Esophagus squamous epithelium (tissue), 5 donors: ENCODE data around the gene SIRPB1. TPM values are rescaled to one million over a fixed set of nuclear protein-coding genes. Genes with fewer than 3 reads are reported as not detected.

ENCODE experiments used
- DNase-seq: peaks from one replicate; lab custom pipeline; 2025; lab: John Stamatoyannopoulos, UW
- H3K27ac ChIP-seq, 4 donors: fragments of 200-600 bp; sonication (generic); one replicate each; pipeline ENCODE4 v1.5.1; 2016 to 2019; ENCODE audit warnings: mild to moderate bottlenecking in 1 of 4
- H3K27me3 ChIP-seq, 4 donors: fragments of 200-600 bp; sonication (generic); 1 replicate in 3 of 4; 2 replicates in 1 of 4; pipeline versions ENCODE4 v1.5.1 to v1.6.0; 2017 to 2021; ENCODE audit warnings: antibody characterized with exemption in 1 of 4
- H3K36me3 ChIP-seq, 3 donors: fragments of 200-600 bp; sonication (generic); one replicate each; pipeline ENCODE4 v1.5.1; 2016 to 2019
- H3K4me1 ChIP-seq, 3 donors: fragments of 200-600 bp; sonication (generic); one replicate each; pipeline ENCODE4 v1.5.1; 2017 to 2019
- H3K4me3 ChIP-seq, 4 donors: fragments of 200-600 bp; sonication (generic); 1 replicate in 3 of 4; 2 replicates in 1 of 4; pipeline ENCODE4 v1.5.1; 2016 to 2019; ENCODE audit warnings: mild to moderate bottlenecking in 2 of 4, moderate library complexity in 1 of 4
- H3K9me3 ChIP-seq, 3 donors: fragments of 200-600 bp; sonication (generic); one replicate each; pipeline ENCODE4 v1.5.1; 2016 to 2019
- CTCF ChIP-seq, 6 experiments: fragments of 450-650 bp in 4 of 6; fragments of 200-600 bp in 2 of 6; sonication (generic) in 2 of 6; IDR thresholded peaks; one replicate each; pipeline ENCODE4 v1.5.1; 2016 to 2019; ENCODE audit warnings: antibody characterized with exemption in 6 of 6, mild to moderate bottlenecking in 4 of 6, moderate library complexity in 4 of 6
- POLR2A ChIP-seq, 4 donors: fragments of 450-650 bp; IDR thresholded peaks; one replicate each; pipeline ENCODE4 v1.6.1; 2017; ENCODE audit warnings: antibody characterized with exemption in 4 of 4, mild to moderate bottlenecking in 4 of 4, moderate library complexity in 3 of 4
- WGBS, 2 donors: methylation state at CpG; one replicate each; pipeline ENCODE4 v1.1.5; 2018; 5-methylcytosine and 5-hydroxymethylcytosine counted together
- intact Hi-C: fragments of 100-400 bp; cut with DNase I; formaldehyde crosslinking; loops from one replicate; pipeline ENCODE4 v1.15.0; 2022
- total RNA-seq, 4 donors: library from RNA; depleted of rRNA; stranded (reverse); fragments of >200 nt; gene quantifications; one replicate each; pipeline ENCODE4 v1.1.0, GENCODE V29; 2016
- donor health status: DM: yes; HTN: yes; CAD: no.

Gene SIRPB1
- total RNA-seq, 4 donors from 2014 or later = 0.13 to 3.3 (median 1.0) TPM

GRCh38 chr20:1637226-1637625, 17.4 kb upstream of the SIRPB1 start:
- TF ChIP-seq CTCF (IDR thresholded peaks at IDR 0.05) = no peak
- TF ChIP-seq POLR2A (IDR thresholded peaks at IDR 0.05) = no peak
- intact Hi-C loops = no loop called here
- peaks cover 0 to 4% (median 0%) of the 10 kb centered on the region in 4 donors for H3K27me3 ChIP-seq
- no peak for DNase-seq
- no peaks in the 10 kb centered on the region for H3K36me3 ChIP-seq
- peaks cover 0 to 5% (median 0%) of the 10 kb centered on the region in 3 donors for H3K9me3 ChIP-seq
- H3K4me1 ChIP-seq = no peaks in the 10 kb centered on the region
- no peak overlapping the region for H3K4me3 ChIP-seq
- H3K27ac ChIP-seq = no peak overlapping the region
- WGBS, 2 donors = 42 to 43% methylated on average over 2 of the region's 2 CpGs

- Histone ChIP-seq H3K36me3 (no peaks in the 10 kb centered on the region), H3K9me3 (peaks cover 0 to 5% (median 0%) of the 10 kb centered on the region in 3 donors), H3K4me3 (no peak overlapping the region), H3K4me1 (no peaks in the 10 kb centered on the region), H3K27ac (no peak overlapping the region), H3K27me3 (peaks cover 0 to 4% (median 0%) of the 10 kb centered on the region in 4 donors)
- TF ChIP-seq POLR2A (IDR thresholded peaks at IDR 0.05) = no peak
- TF ChIP-seq CTCF (IDR thresholded peaks at IDR 0.05) = no peak
- DNase-seq = no peak
- WGBS, 2 donors = 78 to 80% methylated on average over 1 to 2 of the region's 2 CpGs
- intact Hi-C loops = no loop called here
These were observed 16.8 kb upstream of the SIRPB1 start for GRCh38 chr20:1636621-1637020.

GRCh38 chr20:1635291-1635979, 15.6 kb upstream of the SIRPB1 start:
- H3K27ac ChIP-seq = no peak overlapping the region
- H3K4me3 ChIP-seq = no peak overlapping the region
- intact Hi-C loops = no loop called here
- TF ChIP-seq POLR2A (IDR thresholded peaks at IDR 0.05) = no peak
- no peak for TF ChIP-seq CTCF (IDR thresholded peaks at IDR 0.05)
- no peaks in the 10 kb centered on the region for H3K4me1 ChIP-seq
- DNase-seq = no peak
- H3K9me3 ChIP-seq = peaks cover 0 to 5% (median 0%) of the 10 kb centered on the region in 3 donors
- WGBS, 2 donors = 88 to 89% methylated on average over 6 to 10 of the region's 10 CpGs
- H3K27me3 ChIP-seq = peaks cover 0 to 5% (median 0%) of the 10 kb centered on the region in 4 donors
- H3K36me3 ChIP-seq = no peaks in the 10 kb centered on the region

- Histone ChIP-seq H3K27ac (no peak overlapping the region), H3K4me1 (no peaks in the 10 kb centered on the region), H3K9me3 (no peaks in the 10 kb centered on the region), H3K36me3 (no peaks in the 10 kb centered on the region), H3K4me3 (no peak overlapping the region), H3K27me3 (peaks cover 0 to 13% (median 0%) of the 10 kb centered on the region in 4 donors)
- intact Hi-C loops = no loop called here
- DNase-seq = no peak
- 67 to 71% methylated on average over 4 of the region's 4 CpGs for WGBS, 2 donors
- no peak for TF ChIP-seq CTCF (IDR thresholded peaks at IDR 0.05)
- no peak for TF ChIP-seq POLR2A (IDR thresholded peaks at IDR 0.05)
These were observed 13.7 kb upstream of the SIRPB1 start for GRCh38 chr20:1633535-1633934.

GRCh38 chr20:1632178-1632577, 12.4 kb upstream of the SIRPB1 start:
- WGBS, 2 donors = 60 to 73% methylated on average over 4 of the region's 4 CpGs
- H3K4me3 ChIP-seq = no peak overlapping the region
- intact Hi-C loops = no loop called here
- DNase-seq = no peak
- H3K27me3 ChIP-seq = peaks cover 0 to 18% (median 0%) of the 10 kb centered on the region in 4 donors
- H3K9me3 ChIP-seq = no peaks in the 10 kb centered on the region
- no peaks in the 10 kb centered on the region for H3K36me3 ChIP-seq
- H3K27ac ChIP-seq = no peak overlapping the region
- no peak for TF ChIP-seq CTCF (IDR thresholded peaks at IDR 0.05)
- no peak for TF ChIP-seq POLR2A (IDR thresholded peaks at IDR 0.05)
- no peaks in the 10 kb centered on the region for H3K4me1 ChIP-seq
